Small intestine (tissue), 7 donors: ENCODE data around the gene RFWD3. TPM values are rescaled to one million over a fixed set of nuclear protein-coding genes. Genes with fewer than 3 reads are reported as not detected.

ENCODE experiments used
- DNase-seq, 2 donors: peaks; one replicate each; pipeline versions ENCODE4 v3.0.0 to v3.0.0-alpha.2; 2013
- FAIRE-seq: peaks from 2 replicates; lab custom pipeline; 2012; peaks lifted over from hg19 to GRCh38; lab: Jason Lieb, UNC
- H3K27ac ChIP-seq, 3 donors: one replicate each; pipeline ENCODE4 v1.5.1; 2013; ENCODE audit warnings: low read length in 2 of 3, mild to moderate bottlenecking in 2 of 3, control low read depth in 1 of 3, inconsistent platforms in 1 of 3, low read depth in 1 of 3, moderate library complexity in 1 of 3
- H3K27me3 ChIP-seq, 3 donors: one replicate each; pipeline ENCODE4 v1.6.1; 2013; ENCODE audit warnings: low read length in 3 of 3, inconsistent platforms in 1 of 3; ENCODE audit not compliant: control insufficient read depth in 3 of 3, insufficient read depth in 3 of 3
- H3K36me3 ChIP-seq, 3 donors: one replicate each; pipeline ENCODE4 v1.6.1; 2013; ENCODE audit warnings: low read length in 3 of 3, inconsistent platforms in 1 of 3, low read depth in 1 of 3, mild to moderate bottlenecking in 1 of 3, moderate library complexity in 1 of 3; ENCODE audit not compliant: control insufficient read depth in 3 of 3, insufficient read depth in 2 of 3
- H3K4me1 ChIP-seq, 3 donors: one replicate each; pipeline ENCODE4 v1.6.1; 2013; ENCODE audit warnings: low read length in 2 of 3, inconsistent platforms in 1 of 3, low read depth in 1 of 3, mild to moderate bottlenecking in 1 of 3, moderate library complexity in 1 of 3; ENCODE audit not compliant: control insufficient read depth in 3 of 3, insufficient read depth in 2 of 3
- H3K4me3 ChIP-seq, 3 donors: one replicate each; pipeline ENCODE4 v1.5.1; 2013; ENCODE audit warnings: low read length in 3 of 3, control low read depth in 1 of 3, inconsistent platforms in 1 of 3, low read depth in 1 of 3, mild to moderate bottlenecking in 1 of 3, moderate library complexity in 1 of 3
- H3K9me3 ChIP-seq, 2 donors: one replicate each; pipeline ENCODE4 v1.6.1; 2013; ENCODE audit warnings: low read depth in 1 of 2, low read length in 1 of 2; ENCODE audit not compliant: control insufficient read depth in 2 of 2, insufficient read depth in 1 of 2
- WGBS, 3 donors: extraction: QIAGEN DNeasy Blood & Tissue Kit; methylation state at CpG; one replicate each; pipeline ENCODE4 v1.1.7; 2013; 5-methylcytosine and 5-hydroxymethylcytosine counted together
- polyA plus RNA-seq, 4 donors: library from polyadenylated mRNA; stranded (reverse) in 3 of 4; unstranded in 1 of 4; fragments of 200-250 nt in 3 of 4; fragments of 120-200 nt in 1 of 4; gene quantifications; one replicate each; pipeline versions ENCODE4 v1.2.1 to v1.2.3, GENCODE V29; 2013
- donor health status: healthy with polysubstance abuse.
- donor health status: control.
- donor health status: control.
- donor health status: Bipolar disorder and iron deficiency.
- donor health status: healthy.

The RFWD3 gene
- polyA plus RNA-seq, 4 donors = 5.8 to 19.4 (median 11.1) TPM

GRCh38 chr16:74641969-74642368 lies 24.7 kb downstream of the RFWD3 start:
- no peaks in the 10 kb centered on the region for H3K9me3 ChIP-seq
- FAIRE-seq (no peak), DNase-seq (no peak)
- H3K4me3 ChIP-seq = no peak overlapping the region
- no peaks in the 10 kb centered on the region for H3K27me3 ChIP-seq
- peaks cover 10 to 46% (median 11%) of the 10 kb centered on the region in 3 donors for H3K36me3 ChIP-seq
- WGBS, 3 donors = 95 to 98% (median 97%) methylated on average over 8 of the region's 8 CpGs
- H3K27ac ChIP-seq = no peak overlapping the region
- H3K4me1 ChIP-seq = no peaks in the 10 kb centered on the region

GRCh38 chr16:74637742-74638453 lies 28.8 kb downstream of the RFWD3 start:
- H3K27me3 ChIP-seq = no peaks in the 10 kb centered on the region
- FAIRE-seq (no peak), DNase-seq (no peak)
- peaks cover 0 to 5% (median 0%) of the 10 kb centered on the region in 3 donors for H3K4me1 ChIP-seq
- 68 to 82% (median 74%) methylated on average over 7 of the region's 7 CpGs for WGBS, 3 donors
- no peaks in the 10 kb centered on the region for H3K9me3 ChIP-seq
- H3K36me3 ChIP-seq = peaks cover 2 to 48% (median 4%) of the 10 kb centered on the region in 3 donors
- no peak overlapping the region for H3K27ac ChIP-seq
- no peak overlapping the region for H3K4me3 ChIP-seq

- Histone ChIP-seq H3K36me3 (peaks cover 7 to 55% (median 11%) of the 10 kb centered on the region in 3 donors), H3K27me3 (no peaks in the 10 kb centered on the region), H3K4me1 (peaks cover 0 to 5% (median 0%) of the 10 kb centered on the region in 3 donors), H3K9me3 (no peaks in the 10 kb centered on the region), H3K27ac (no peak overlapping the region), H3K4me3 (no peak overlapping the region)
- DNase-seq (peak in 1 of 2 donors; percentile 34), FAIRE-seq (no peak)
- 42 to 60% (median 52%) methylated on average over 5 of the region's 5 CpGs for WGBS, 3 donors
These were observed 31.4 kb downstream of the RFWD3 start for GRCh38 chr16:74635303-74635702.

- no peak for FAIRE-seq
- peaks cover 11 to 62% (median 16%) of the 10 kb centered on the region in 3 donors for H3K36me3 ChIP-seq
- no peak for DNase-seq
These were observed 33.0 kb downstream of the RFWD3 start for GRCh38 chr16:74633686-74634085.

GRCh38 chr16:74627506-74628220 lies 39.0 kb downstream of the RFWD3 start:
- WGBS, 3 donors = 80 to 84% (median 82%) methylated on average over 6 of the region's 6 CpGs
- FAIRE-seq = no peak
- H3K27ac ChIP-seq = no peak overlapping the region

More at GRCh38 chr16:74633686-74634085, 33.0 kb downstream of the RFWD3 start:
- Histone ChIP-seq H3K27me3 (no peaks in the 10 kb centered on the region), H3K27ac (no peak overlapping the region), H3K4me3 (no peak overlapping the region), H3K4me1 (peaks cover 0 to 5% (median 0%) of the 10 kb centered on the region in 3 donors), H3K9me3 (no peaks in the 10 kb centered on the region)
- WGBS, 3 donors = 85 to 88% (median 86%) methylated on average over 7 of the region's 7 CpGs

GRCh38 chr16:74626741-74627416 lies 39.8 kb downstream of the RFWD3 start:
- WGBS, 3 donors = 0 to 44% (median 6%) methylated on average over 1 of the region's 1 CpG
- Histone ChIP-seq H3K36me3 (peaks cover 23 to 59% (median 29%) of the 10 kb centered on the region in 3 donors), H3K4me1 (no peaks in the 10 kb centered on the region), H3K27me3 (no peaks in the 10 kb centered on the region), H3K4me3 (no peak overlapping the region), H3K27ac (no peak overlapping the region), H3K9me3 (no peaks in the 10 kb centered on the region)
- FAIRE-seq (no peak), DNase-seq (no peak)

More at GRCh38 chr16:74627506-74628220, 39.0 kb downstream of the RFWD3 start:
- Histone ChIP-seq H3K27me3 (no peaks in the 10 kb centered on the region), H3K4me1 (no peaks in the 10 kb centered on the region), H3K36me3 (peaks cover 23 to 62% (median 33%) of the 10 kb centered on the region in 3 donors), H3K9me3 (no peaks in the 10 kb centered on the region), H3K4me3 (no peak overlapping the region)
- DNase-seq = no peak

GRCh38 chr16:74625500-74626350 lies 41.0 kb downstream of the RFWD3 start:
- Histone ChIP-seq H3K4me1 (no peaks in the 10 kb centered on the region), H3K9me3 (no peaks in the 10 kb centered on the region), H3K27me3 (no peaks in the 10 kb centered on the region), H3K36me3 (peaks cover 20 to 55% (median 30%) of the 10 kb centered on the region in 3 donors), H3K27ac (no peak overlapping the region), H3K4me3 (no peak overlapping the region)
- 90 to 94% (median 93%) methylated on average over 14 of the region's 14 CpGs for WGBS, 3 donors
- FAIRE-seq = no peak
- DNase-seq = no peak
